ENCODE data around the gene ZACN. TPM values are rescaled to one million over a fixed set of nuclear protein-coding genes. Genes with fewer than 3 reads are reported as not detected.

ZACN gene
- total RNA-seq, 2 donors from 2014 or later, result not detected

DNA sequence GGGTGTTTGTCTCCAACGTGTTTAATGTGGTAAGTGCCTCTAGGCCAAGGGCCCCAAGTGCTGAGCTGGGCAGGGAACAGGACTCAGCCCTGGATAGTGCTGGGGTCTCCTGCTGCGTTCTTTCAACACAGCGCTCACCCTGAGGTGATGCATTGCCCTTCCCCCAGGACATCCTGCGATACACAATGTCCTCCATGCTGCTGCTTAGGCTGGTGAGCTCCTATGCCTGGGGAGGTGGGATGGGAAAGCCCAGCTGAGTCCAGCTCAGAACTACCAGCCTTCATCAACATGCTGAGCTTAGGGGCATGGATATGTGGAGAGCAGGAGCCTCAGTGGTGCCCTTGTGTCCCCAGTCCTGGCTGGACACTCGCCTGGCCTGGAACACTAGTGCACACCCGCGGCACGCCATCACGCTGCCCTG lies 563 bp downstream of the ZACN start:
- TF ChIP-seq, protein P1, sequence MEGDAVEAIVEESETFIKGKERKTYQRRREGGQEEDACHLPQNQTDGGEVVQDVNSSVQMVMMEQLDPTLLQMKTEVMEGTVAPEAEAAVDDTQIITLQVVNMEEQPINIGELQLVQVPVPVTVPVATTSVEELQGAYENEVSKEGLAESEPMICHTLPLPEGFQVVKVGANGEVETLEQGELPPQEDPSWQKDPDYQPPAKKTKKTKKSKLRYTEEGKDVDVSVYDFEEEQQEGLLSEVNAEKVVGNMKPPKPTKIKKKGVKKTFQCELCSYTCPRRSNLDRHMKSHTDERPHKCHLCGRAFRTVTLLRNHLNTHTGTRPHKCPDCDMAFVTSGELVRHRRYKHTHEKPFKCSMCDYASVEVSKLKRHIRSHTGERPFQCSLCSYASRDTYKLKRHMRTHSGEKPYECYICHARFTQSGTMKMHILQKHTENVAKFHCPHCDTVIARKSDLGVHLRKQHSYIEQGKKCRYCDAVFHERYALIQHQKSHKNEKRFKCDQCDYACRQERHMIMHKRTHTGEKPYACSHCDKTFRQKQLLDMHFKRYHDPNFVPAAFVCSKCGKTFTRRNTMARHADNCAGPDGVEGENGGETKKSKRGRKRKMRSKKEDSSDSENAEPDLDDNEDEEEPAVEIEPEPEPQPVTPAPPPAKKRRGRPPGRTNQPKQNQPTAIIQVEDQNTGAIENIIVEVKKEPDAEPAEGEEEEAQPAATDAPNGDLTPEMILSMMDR (IDR thresholded peaks at IDR 0.05), result no peak
- peak in 1 of 3 donors; percentile 5 for TF ChIP-seq POLR2A (IDR thresholded peaks at IDR 0.05)
- DNase-seq (no peak), ATAC-seq (no peak)
- H3K9me3 ChIP-seq, result no peaks in the 10 kb centered on the region
- no peak overlapping the region for H3K27ac ChIP-seq
- 14 to 25% methylated on average over 5 to 9 of the region's 9 CpGs for WGBS, 2 donors
- peaks cover 7 to 31% of the 10 kb centered on the region in 2 donors for H3K27me3 ChIP-seq
- no peak overlapping the region for H3K4me3 ChIP-seq
- peaks cover 50% of the 10 kb centered on the region for H3K4me1 ChIP-seq
- intact Hi-C loops (cut with DNase I), result no loop called here
- peaks cover 0 to 9% of the 10 kb centered on the region in 2 donors for H3K36me3 ChIP-seq (replicated peaks in 1 of 2; ENCODE audit: insufficient read depth in 1 of 2, low read depth in 2 of 2)

GRCh38 chr17:76079956-76080767 lies 1.2 kb downstream of the ZACN start:
- intact Hi-C loops (cut with DNase I), result no loop called here
- H3K27me3 ChIP-seq, result peaks cover 7 to 25% of the 10 kb centered on the region in 2 donors

GRCh38 chr17:76080768-76081287 lies 1.8 kb downstream of the ZACN start:
- Histone ChIP-seq H3K4me3 (no peak overlapping the region), H3K27ac (no peak overlapping the region), H3K4me1 (peaks cover 38% of the 10 kb centered on the region), H3K27me3 (peaks cover 7 to 19% of the 10 kb centered on the region in 2 donors), H3K9me3 (no peaks in the 10 kb centered on the region), H3K36me3 (replicated peaks in 1 of 2; ENCODE audit: insufficient read depth in 1 of 2, low read depth in 2 of 2) (peaks cover 0 to 19% of the 10 kb centered on the region in 2 donors)
- WGBS, 2 donors, result 37 to 56% methylated on average over 4 to 6 of the region's 6 CpGs
- TF ChIP-seq POLR2A (IDR thresholded peaks at IDR 0.05), result no peak
- TF ChIP-seq, protein P1 (IDR thresholded peaks at IDR 0.05), result no peak
- DNase-seq (no peak), ATAC-seq (no peak)
- intact Hi-C loops (cut with DNase I), result no loop called here

More at GRCh38 chr17:76079956-76080767, 1.2 kb downstream of the ZACN start:
- WGBS, 2 donors, result 6 to 11% methylated on average over 6 to 23 of the region's 23 CpGs
- ATAC-seq (no peak), DNase-seq (no peak)
- Histone ChIP-seq H3K4me3 (no peak overlapping the region), H3K27ac (no peak overlapping the region), H3K4me1 (peaks cover 44% of the 10 kb centered on the region), H3K9me3 (no peaks in the 10 kb centered on the region), H3K36me3 (replicated peaks in 1 of 2; ENCODE audit: insufficient read depth in 1 of 2, low read depth in 2 of 2) (peaks cover 0 to 12% of the 10 kb centered on the region in 2 donors)
- TF ChIP-seq POLR2A (IDR thresholded peaks at IDR 0.05), result peak in 1 of 3 donors; percentile 5
- TF ChIP-seq, protein P1 (IDR thresholded peaks at IDR 0.05), result no peak

- H3K9me3 ChIP-seq, result no peaks in the 10 kb centered on the region
- WGBS, 2 donors, result 74 to 77% methylated on average over 18 to 21 of the region's 27 CpGs
- no peak overlapping the region for H3K4me3 ChIP-seq
- H3K27me3 ChIP-seq, result peaks cover 3 to 12% of the 10 kb centered on the region in 2 donors
- intact Hi-C loops (cut with DNase I), result no loop called here
- DNase-seq, result no peak
- peaks cover 34% of the 10 kb centered on the region for H3K4me1 ChIP-seq
- peaks cover 0 to 24% of the 10 kb centered on the region in 2 donors for H3K36me3 ChIP-seq (replicated peaks in 1 of 2; ENCODE audit: insufficient read depth in 1 of 2, low read depth in 2 of 2)
- TF ChIP-seq, protein P1 (IDR thresholded peaks at IDR 0.05), result no peak
- TF ChIP-seq POLR2A (IDR thresholded peaks at IDR 0.05), result no peak
- no peak for ATAC-seq
- H3K27ac ChIP-seq, result no peak overlapping the region
Measured at GRCh38 chr17:76081295-76082210, 2.6 kb downstream of the ZACN start.
